HG02642 (cell line): ENCODE data around the gene TNNI3K.

ENCODE experiments used
- ATAC-seq: cut with Tn5 transposase; IDR thresholded peaks from one replicate; pipeline ENCODE4 v1.9.1; 2021; ENCODE audit warnings: mild to moderate bottlenecking; ENCODE audit not compliant: unreplicated experiment, poor library complexity

TNNI3K gene

DNA sequence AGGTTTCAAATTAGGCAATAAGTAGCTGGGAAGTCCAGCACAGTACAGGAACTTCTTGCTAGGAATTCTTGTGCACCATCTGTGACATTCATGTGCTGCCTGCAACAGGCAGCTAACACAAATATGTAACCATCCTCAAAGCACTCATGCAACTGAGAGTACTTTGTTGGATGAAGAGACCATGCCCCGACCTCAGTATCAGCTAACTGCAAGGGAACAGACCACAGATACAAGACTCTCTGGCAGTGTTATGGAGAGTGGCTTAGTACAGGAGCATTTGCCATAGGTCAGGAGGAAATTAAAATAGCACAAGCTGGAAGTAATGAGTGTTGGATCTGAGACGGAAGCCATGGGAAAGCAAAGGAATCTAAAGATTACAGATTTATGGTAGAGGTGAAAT lies 153.7 kb downstream of the TNNI3K start:
- ATAC-seq = no peak

DNA sequence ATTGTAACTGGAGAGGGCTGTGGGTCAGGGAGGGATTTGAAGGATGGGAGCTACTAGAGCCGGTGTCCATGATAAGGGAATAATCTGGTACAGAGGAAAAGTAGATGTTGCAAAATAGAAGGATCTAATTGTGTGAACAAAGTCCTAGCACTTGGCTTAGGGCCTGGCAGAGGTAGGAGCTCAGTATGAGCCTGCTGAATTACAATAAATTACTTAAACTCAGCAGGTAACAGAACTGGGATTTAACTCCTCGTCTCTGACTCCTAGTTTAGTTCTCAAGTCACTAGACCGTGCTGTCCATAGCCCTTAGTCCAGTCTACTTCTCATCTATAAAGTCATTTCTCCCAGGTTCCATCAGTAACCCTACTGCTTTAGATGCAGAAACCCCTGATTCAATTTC lies 157.0 kb downstream of the TNNI3K start:
- ATAC-seq = no peak

DNA sequence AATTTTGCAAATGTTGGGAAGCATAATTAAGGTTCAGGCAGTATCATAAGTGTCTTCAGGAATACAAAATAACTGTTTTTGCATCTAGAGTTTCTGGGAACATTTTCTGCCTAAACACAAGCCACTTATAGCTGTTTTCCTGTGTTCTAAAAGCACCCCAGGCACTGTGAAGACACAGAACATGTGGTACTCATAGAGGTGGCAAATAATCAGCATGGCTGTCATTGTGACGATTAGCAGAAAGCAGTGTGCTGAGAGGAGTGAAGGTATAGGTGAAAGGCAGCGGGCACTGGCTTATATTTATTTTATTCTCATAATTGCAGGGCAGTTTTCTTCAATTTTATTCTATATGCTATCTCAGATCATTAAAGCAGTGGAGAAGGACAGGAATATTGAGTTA lies 157.7 kb downstream of the TNNI3K start:
- ATAC-seq = no peak

DNA sequence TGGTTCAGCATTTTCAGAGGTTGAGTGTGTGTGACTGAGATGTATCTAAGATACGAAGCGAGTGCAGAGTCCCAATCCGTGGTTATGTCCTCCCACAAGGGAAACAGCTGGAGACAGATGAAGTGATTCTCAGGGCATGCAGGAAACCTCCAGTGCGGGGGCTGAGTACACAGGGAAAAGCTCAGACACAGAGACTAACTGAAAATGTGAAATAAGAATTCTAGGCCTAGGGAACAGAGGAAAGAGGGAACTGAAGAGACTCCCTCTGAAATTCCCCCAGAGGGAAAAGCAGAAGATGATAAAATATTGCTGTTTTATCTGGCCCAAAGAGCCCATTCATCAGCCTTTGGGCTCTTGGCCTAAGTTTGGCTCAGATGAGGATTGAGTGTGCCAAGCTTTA lies 160.4 kb downstream of the TNNI3K start:
- no peak for ATAC-seq

DNA sequence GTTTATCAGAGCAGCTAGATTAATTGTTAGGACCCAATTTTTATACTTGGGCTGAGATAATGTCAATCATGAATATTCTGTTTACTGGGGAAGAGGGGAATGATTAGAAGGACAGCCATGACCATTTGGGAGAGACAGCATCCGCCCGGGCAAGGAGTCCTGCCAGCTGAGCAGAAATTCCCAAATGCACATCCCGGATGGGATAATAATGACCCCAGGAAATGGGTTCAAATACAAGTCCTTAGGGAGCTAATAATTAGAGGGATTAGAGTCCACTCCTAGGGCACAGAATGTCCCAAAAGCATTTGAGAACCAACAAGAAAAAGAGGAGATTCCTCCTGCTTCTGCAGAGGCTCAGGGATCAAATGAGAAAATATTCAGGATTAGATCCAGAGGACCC lies 161.3 kb downstream of the TNNI3K start:
- ATAC-seq = no peak

DNA sequence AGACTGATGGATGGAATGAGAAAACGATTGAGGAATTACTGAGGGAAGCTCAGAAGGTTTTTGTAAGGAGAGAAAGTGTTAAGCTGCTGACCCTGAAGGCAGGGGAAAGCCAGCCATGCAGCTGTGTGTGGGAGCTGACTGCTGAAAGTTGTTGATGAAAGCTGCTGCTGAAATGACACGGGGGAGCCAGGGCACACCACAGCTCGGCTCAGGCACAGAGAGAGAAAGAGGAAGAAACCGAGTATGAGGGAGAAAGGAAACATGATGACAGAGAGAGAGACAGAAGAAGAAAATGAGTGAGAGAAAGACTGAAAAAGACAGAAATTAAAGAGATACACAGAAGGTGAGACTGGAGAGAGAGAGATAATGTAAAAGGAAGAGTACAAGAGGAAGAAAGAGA lies 161.7 kb downstream of the TNNI3K start:
- no peak for ATAC-seq

DNA sequence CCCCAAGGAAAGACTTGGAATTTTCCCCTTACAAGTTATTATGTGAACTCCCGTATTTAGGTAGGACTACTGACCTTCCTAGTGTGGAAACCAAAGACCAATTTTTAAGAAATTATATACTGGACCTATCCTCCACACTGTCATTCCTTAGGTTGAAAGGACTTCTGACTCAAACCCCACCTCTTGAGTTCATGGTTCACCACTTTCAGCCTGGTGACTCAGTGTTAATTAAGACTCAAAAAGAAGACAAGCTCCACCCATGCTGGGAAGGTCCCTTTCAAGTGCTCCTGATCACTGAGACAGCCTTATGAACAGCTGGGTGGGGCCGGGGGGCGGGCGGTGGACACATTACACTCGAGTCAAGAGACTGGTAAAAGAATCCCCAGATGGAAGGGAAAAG lies 164.1 kb downstream of the TNNI3K start:
- ATAC-seq = peak; percentile 79

DNA sequence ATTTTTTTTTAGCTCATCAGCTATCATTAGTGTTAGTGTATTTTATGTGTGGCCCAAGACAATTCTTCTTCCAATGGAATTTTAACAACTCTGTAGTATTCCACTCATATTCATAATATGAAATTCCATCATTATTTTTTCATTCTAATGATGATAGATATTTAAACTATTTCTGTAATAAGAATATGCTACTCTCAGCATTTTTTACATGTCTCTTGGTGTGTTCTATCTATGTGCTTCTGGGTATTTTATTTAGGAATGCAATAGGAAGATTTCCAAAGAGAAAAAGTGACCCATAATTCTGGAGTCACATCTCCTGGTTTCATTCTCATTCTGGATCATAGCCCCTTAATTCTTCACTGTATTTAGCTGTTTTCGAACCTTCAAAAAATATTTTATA lies 167.7 kb downstream of the TNNI3K start:
- no peak for ATAC-seq

DNA sequence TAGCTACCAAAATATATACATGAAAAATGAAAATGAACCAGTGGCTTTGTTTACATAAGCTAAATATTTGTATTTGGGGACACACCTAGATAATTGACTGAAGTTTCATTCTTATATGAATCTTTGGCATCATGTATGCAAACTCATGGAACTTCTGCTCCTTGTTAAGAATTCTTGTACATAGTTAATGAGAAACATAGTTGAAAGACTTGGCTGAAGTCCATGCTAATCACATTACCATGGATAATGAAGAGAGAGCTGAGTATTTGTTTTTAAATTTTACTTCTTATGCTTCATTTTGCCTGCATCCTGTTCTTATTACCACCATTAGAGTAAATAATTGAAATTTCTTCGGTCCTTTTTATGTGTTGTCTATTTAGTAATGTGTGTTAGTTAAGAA lies 168.4 kb downstream of the TNNI3K start:
- ATAC-seq = no peak

DNA sequence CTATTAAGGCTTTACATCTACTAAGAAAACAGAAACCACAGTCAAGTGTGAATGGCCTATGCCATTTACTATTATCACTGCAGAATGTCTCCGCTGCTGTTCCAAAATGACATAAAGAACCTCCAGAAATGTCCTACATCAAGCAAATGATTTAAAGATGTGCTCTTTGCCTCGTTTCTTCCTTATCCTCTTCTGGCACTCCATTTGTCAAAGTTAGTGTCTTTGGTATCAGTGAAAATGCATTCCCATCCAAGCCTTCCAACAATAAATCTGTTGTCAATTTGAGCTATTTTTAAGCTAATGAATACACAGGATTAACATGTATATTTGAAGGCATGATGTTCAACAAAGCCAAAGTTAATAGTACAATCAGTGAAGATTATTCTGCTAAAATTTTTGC lies 171.6 kb downstream of the TNNI3K start:
- no peak for ATAC-seq

DNA sequence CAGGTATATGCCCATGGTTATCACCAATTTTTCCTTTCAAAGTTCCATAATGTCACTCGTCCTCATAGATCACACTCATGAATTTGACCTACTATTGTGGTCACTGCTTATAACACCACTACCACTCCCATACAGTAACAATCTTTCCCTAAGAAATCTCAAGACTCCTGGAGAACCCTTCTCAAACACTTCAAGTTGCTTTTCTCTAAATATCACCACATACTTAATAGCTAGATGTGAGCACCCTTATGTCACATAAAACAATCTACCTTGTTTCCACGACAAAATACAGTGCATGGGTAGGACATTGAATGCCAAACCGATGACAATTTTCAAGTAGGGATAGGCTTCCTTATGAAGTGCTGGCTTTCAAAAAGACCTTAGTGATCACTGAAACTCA lies 172.7 kb downstream of the TNNI3K start:
- ATAC-seq = no peak

DNA sequence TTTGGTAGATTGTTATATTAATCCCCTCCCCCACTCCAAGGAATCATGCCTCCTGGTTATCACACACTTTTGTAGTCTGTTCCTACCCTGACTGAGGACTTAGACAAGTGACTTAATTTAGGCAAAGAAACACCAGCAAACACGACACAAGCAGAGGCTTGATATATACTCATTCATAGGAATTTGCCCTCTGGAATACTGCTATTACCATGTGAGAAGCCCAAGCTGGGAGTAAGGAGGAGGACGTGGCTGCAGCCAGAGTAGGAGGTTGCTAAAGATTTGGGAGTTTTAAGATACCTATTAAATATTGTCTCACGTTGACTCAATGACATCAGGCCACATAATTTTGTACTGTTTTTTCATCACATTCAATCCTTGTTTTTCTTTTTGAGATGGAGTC lies 177.1 kb downstream of the TNNI3K start:
- ATAC-seq = no peak

DNA sequence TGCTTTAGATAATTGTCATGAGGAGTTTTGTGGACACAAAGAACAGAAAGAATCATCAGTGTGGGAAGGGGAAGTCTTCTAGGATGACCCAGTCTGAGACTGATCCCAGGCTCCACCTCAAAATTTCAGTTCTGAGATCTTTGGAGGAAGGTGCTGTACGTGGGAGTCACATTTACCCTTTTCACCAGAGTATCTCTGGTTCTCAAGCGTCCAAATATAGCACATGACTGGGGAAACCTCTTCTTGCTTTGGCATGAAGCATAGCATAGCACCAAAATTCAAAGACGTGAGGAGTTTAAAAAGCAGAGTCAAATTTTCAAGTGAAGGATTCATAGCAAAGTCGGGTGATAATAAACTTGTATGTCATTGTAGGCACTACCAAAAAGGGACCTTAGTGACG lies 180.7 kb downstream of the TNNI3K start:
- no peak for ATAC-seq

DNA sequence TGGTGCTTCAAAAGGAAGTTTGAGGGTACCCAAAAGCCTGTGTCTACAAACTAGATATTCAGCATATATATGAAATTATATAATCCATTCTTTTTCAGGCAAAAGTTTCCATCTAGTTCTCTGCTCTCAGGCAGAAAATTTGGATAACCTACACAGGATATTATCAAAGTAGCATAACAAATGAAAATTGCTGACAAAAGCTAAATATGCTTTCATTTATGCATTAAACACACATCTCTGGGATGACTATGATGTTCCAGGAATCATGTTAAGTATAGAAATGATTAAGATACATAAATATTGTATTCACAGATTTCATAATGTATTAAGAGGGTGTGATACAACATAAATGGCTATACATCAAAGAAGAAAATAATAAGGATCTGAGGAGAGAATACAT lies 184.4 kb downstream of the TNNI3K start:
- ATAC-seq = no peak

DNA sequence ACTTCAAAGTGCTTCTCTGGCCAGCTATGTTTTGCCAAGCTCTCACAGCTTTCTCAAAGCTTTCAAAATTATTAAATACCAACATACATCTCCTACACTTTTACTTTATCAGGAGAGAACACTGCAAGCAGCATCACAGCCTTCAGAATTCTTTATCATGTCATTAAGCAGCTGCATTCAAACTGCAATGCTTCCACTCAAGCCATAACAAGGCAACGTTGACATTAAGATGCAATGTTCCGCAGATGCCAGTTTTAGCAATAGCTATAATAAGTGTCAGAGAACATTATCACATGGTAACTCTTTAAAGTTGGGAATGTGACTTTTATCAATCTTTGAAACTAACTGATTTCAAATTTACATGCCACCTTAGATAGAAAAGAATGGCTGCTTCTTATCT lies 185.3 kb downstream of the TNNI3K start:
- ATAC-seq = no peak

DNA sequence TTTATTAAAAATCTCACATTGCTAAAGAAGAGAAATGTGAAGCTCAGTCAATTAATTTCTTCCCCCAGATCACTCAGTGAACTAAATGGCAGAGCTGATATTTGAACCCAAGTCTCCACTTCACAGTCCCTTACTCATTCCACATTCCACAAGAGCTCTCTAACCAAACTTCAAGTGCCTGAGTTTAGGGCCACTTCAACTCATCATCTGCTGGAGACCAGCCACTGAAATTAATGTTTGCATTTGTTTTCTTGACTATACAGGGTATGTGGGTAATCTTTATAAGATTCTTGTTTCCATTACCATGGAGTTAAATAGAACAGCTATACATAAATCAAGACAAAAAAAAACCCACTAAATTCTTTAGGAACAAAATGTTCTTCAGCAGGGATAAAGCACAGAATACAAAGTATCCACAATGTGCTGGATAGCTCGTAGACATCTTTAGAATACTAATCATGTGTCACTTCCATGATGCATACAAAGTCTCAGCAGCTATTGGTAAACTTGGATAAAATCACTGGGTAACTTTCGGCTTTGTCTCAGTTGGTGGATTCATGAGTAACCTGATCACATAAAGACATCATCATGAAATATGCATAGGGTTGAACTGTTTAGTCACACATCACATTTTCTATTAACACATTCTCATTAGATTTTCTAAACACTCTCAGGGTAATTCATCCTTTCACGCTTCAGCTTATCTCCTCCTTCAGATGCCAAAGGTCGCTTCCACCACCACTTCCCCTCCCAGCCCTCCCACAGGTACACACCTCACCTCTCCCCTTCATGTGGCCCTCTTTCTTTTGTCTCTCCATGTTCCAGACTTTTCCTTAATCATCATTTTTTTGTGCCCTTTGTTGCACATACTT lies 187.5 kb downstream of the TNNI3K start:
- no peak for ATAC-seq

DNA sequence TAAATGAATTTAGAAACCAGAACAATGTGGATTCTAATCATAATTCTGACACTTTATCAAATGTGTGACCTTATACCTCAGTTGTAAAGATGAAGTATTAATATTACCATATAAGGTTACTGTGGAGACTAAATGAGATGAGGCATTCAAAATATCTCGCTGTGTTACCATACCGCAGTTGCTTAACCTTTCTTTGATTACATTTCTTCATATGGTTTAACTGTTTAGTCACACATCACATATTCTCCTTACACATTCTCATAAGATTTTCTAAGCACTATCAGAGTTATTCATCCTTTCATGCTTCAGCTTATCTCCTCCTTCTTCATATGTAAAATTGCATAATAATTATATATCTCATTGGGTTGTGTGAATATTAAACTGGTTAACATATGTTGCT lies 188.3 kb downstream of the TNNI3K start:
- no peak for ATAC-seq

DNA sequence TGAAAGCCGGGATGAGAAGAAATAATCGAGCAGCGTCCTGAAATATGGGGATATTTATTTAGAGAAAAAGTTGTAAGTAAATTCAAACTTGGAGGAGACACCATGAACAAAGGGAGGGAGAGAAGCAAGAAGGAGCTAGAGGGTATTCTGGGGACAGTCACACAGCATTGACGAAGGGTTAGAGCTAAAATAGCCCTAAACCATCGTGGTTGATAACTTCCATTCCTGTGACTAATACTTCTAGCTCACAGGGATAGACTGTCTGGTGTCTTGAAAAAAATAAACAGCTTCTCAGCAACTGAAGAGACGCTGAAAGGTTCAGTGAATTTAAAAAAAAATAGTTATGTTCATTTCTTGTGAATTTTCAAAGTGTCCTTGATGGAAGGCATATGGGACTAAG lies 190.5 kb downstream of the TNNI3K start:
- no peak for ATAC-seq

DNA sequence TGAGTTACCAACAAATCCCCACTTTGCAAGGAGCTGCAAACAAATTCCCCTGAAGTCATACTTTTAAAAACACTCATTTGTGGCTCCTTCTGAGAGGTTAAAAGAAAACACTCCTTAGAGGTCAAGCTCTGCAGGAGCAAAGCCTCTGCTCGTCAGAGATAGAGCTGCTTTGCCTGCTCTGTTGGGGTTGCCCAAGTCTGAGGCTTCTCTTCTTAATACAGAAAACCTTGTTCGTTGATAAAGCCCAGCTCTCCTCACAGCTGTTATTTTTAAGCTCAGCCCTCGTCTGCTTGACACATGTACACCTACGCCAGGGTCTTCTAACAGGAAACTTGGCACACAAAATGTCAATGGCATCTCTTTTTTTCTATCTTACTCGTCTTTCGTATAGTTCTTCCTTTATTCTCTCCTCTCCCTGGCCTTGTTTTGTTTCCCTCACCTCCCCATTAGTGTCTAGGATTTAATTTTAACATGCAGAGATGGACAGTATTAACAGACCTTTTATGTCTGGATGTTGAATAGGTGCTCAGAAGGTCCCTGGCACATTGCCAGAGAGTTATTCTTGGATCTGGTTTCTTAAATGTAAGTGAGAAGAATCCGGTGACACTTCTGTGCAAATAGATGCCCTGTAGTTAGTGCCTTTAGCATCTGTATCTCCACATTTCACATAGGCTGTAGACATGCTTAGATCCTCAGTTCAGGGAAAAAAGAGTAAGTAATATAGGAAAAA lies 191.2 kb downstream of the TNNI3K start:
- ATAC-seq = no peak

DNA sequence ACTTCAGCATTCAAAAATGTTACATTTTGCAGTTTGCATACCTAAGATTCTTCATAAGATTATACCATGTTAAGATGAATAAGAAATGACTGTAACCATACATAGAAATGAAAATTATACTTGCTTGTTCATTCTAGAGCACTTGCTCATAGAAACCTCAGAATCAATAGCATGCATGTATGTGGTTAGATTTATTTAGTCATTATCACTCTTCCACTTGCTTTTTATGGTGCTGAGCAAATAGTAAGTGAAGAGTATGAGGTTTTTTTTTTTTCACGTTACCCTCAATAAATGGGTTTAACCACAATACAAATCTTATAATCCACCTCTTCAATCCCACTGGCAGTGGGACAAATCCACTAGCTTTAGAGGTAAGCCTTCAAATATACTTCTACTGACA lies 192.5 kb downstream of the TNNI3K start:
- ATAC-seq = no peak

DNA sequence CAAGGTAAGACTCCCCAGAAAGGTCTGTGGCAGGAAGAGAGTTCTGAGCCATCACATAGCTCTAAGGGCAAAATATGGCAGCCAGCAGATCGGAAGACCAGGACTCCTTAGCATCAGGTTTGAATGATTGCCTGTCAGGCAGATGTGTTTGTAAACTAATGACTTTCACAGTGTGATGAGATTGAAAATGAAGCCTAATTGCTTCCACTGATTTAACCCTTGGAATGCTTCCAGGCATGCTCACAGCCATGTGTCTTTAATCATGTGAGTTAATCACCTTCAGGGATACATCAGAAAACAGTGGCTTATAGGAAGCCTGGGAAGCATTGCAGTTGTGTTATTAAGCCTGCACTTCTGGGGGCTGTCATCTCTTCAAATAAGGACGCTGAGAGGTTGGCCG lies 194.4 kb downstream of the TNNI3K start:
- no peak for ATAC-seq
